GM12878 (cell line): Measurements from ENCODE around the gene SERPINE2. TPM values are rescaled to one million over a fixed set of nuclear protein-coding genes. Genes with fewer than 3 reads are reported as not detected.

Experiments
- CHD1 ChIP-seq: IDR thresholded peaks from 2 replicates; pipeline ENCODE4 v1.6.1; 2012; ENCODE audit warnings: low read depth, low read length, improper control_type of control experiment
- EED ChIP-seq: sonication (generic); IDR thresholded peaks from 2 replicates; pipeline ENCODE4 v1.6.1; 2016; ENCODE audit warnings: antibody characterized with exemption, low read depth
- EGR1 ChIP-seq, 2 experiments: IDR thresholded peaks; 1 replicate in 1 of 2; 2 replicates in 1 of 2; pipeline ENCODE4 v1.6.1; 2011 to 2012; ENCODE audit warnings: low read depth in 2 of 2, low read length in 2 of 2, borderline replicate concordance in 1 of 2, mild to moderate bottlenecking in 1 of 2, moderate library complexity in 1 of 2
- FOXK2 ChIP-seq: fragments of 450-650 bp; IDR thresholded peaks from 2 replicates; pipeline ENCODE4 v1.6.1; 2017; ENCODE audit warnings: mild to moderate bottlenecking, moderate library complexity
- JUNB ChIP-seq: IDR thresholded peaks from 2 replicates; pipeline ENCODE4 v1.6.1; 2016; ENCODE audit warnings: antibody characterized with exemption, mild to moderate bottlenecking
- JUND ChIP-seq: IDR thresholded peaks from 2 replicates; pipeline ENCODE4 v1.6.1; 2012; ENCODE audit warnings: low read depth, mild to moderate bottlenecking, low read length, improper control_type of control experiment, moderate library complexity
- MYB ChIP-seq: fragments of 150-350 bp; IDR thresholded peaks from 2 replicates; pipeline ENCODE4 v1.6.1; 2014; ENCODE audit warnings: mild to moderate bottlenecking, low read depth, low read length, borderline replicate concordance
- MYC ChIP-seq: IDR thresholded peaks from 2 replicates; pipeline ENCODE4 v1.6.1; 2011; ENCODE audit warnings: mild to moderate bottlenecking, low read length, moderate library complexity, inconsistent platforms; ENCODE audit not compliant: insufficient read depth, insufficient replicate concordance, insufficient read length, severe bottlenecking
- NR2C2 ChIP-seq: IDR thresholded peaks from 2 replicates; pipeline ENCODE4 v1.6.1; 2011; ENCODE audit warnings: borderline replicate concordance, low read depth; ENCODE audit not compliant: control insufficient read depth, insufficient read length
- NR2F1 ChIP-seq: fragments of 450-650 bp; conservative IDR thresholded peaks from 2 replicates; pipeline ENCODE4 v1.6.1; 2017; ENCODE audit warnings: mild to moderate bottlenecking
- PML ChIP-seq: IDR thresholded peaks from 2 replicates; pipeline ENCODE4 v1.6.1; 2012; ENCODE audit warnings: low read length, inconsistent platforms
- POLR2AphosphoS2 ChIP-seq: IDR thresholded peaks from 2 replicates; pipeline ENCODE4 v1.6.1; 2011; ENCODE audit warnings: low read depth, mild to moderate bottlenecking, low read length, improper control_type of control experiment, moderate library complexity
- SUPT20H ChIP-seq: IDR thresholded peaks from 2 replicates; pipeline ENCODE4 v1.6.1; 2011; ENCODE audit warnings: low read depth, mild to moderate bottlenecking, low read length, moderate library complexity, borderline replicate concordance; ENCODE audit not compliant: control insufficient read depth
- ZNF207 ChIP-seq: fragments of 450-650 bp; IDR thresholded peaks from 2 replicates; pipeline ENCODE4 v1.6.1; 2014; ENCODE audit warnings: antibody characterized with exemption, mild to moderate bottlenecking, borderline replicate concordance
- ZSCAN29 ChIP-seq: fragments of 450-650 bp; IDR thresholded peaks from 2 replicates; pipeline ENCODE4 v1.6.1; 2017; ENCODE audit warnings: mild to moderate bottlenecking, moderate library complexity
- ZZZ3 ChIP-seq: IDR thresholded peaks from 2 replicates; pipeline ENCODE4 v1.6.1; 2011; ENCODE audit warnings: low read depth; ENCODE audit not compliant: control insufficient read depth, insufficient read length
- polyA plus RNA-seq, 11 experiments: library from polyadenylated mRNA; depleted of rRNA in 4 of 11; unstranded in 6 of 11; stranded (reverse) in 5 of 11; fragments of >200 nt; fragmentation: Nextera tagmentation in 4 of 11; fragmentation: Illumina TruSeq in 1 of 11; extraction: Ambion mirVana in 4 of 11; extraction: Trizol in 1 of 11; gene quantifications; 1 replicate in 1 of 11; 2 replicates in 10 of 11; pipeline versions ENCODE4 v1.2.1 to v1.2.3, GENCODE V29; 2011 to 2016; ENCODE audit warnings: inconsistent platforms in 2 of 11, missing spikeins in 2 of 11, low read depth in 1 of 11
- total RNA-seq, 4 experiments: library from RNA; depleted of rRNA in 3 of 4; stranded (reverse); fragments of >200 nt in 3 of 4; fragmentation: Illumina TruSeq in 1 of 4; extraction: Trizol in 1 of 4; gene quantifications; 2 replicates each; pipeline versions ENCODE4 v1.2.1 to v1.2.3, GENCODE V29; 2013 to 2021
- TF ChIP-seq, protein P1 (sequence below): fragments of 450-650 bp; IDR thresholded peaks from 2 replicates; pipeline ENCODE4 v1.6.1; 2017; ENCODE audit warnings: low read depth, mild to moderate bottlenecking, moderate library complexity
- TF ChIP-seq, protein P2 (sequence below): fragments of 450-650 bp; IDR thresholded peaks from 2 replicates; pipeline ENCODE4 v1.6.1; 2016; ENCODE audit warnings: mild to moderate bottlenecking
- TF ChIP-seq, protein P3 (sequence below): IDR thresholded peaks from 2 replicates; pipeline ENCODE4 v1.6.1; 2012; ENCODE audit warnings: low read depth, low read length, improper control_type of control experiment
- TF ChIP-seq, protein P4 (sequence below): fragments of 150-350 bp; IDR thresholded peaks from 2 replicates; pipeline ENCODE4 v1.6.1; 2016; ENCODE audit warnings: low read depth, low read length
- TF ChIP-seq, protein P5 (sequence below): fragments of 450-650 bp; IDR thresholded peaks from 2 replicates; pipeline ENCODE4 v1.6.1; 2017; ENCODE audit warnings: mild to moderate bottlenecking, low read depth, inconsistent platforms; ENCODE audit not compliant: poor library complexity, severe bottlenecking

SERPINE2 gene
- total and polyA plus RNA-seq, 10 of the 15 experiments (the other 5 are each of a cell fraction or from before 2014, with no cell fraction given): 0.18 to 1.7 (median 0.39) TPM

DNA sequence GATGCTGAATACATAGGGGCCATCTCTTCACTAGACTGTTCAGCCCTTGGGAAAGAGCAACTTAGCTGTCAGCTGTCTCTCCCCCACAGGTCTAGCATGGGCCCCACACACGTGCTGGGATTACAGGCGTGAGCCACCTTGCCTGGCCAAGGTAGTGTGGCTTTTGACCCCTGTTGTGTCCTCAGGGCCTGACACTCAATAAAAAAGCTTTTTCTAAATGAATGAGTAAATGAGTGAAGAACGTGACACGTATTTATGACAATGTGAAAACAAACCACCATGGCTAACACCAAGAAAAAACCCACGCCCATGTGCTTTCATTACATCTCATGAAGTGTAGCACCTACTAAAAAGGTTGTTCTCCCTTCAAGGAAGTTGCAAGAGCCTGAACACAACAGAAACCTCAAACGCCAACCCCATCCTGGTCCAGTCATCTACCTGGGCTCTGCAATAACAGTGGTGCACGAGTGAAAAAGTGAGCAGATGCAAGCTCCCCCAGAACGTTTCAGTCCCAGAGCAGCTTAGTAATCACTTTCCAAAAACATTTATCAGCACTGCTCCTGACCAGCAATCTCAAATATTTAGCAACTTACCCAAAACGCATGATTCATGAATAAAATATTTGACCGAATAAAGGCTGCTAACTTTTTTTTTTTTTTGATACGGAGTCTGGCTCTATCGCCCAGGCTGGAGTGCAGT lies 97.4 kb downstream of the SERPINE2 start (continued):
- TF ChIP-seq, protein P1, sequence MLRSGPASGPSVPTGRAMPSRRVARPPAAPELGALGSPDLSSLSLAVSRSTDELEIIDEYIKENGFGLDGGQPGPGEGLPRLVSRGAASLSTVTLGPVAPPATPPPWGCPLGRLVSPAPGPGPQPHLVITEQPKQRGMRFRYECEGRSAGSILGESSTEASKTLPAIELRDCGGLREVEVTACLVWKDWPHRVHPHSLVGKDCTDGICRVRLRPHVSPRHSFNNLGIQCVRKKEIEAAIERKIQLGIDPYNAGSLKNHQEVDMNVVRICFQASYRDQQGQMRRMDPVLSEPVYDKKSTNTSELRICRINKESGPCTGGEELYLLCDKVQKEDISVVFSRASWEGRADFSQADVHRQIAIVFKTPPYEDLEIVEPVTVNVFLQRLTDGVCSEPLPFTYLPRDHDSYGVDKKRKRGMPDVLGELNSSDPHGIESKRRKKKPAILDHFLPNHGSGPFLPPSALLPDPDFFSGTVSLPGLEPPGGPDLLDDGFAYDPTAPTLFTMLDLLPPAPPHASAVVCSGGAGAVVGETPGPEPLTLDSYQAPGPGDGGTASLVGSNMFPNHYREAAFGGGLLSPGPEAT: peak; percentile 87
- TF ChIP-seq NR2F1 (peak; percentile 99), MYB (no peak), JUNB (0 out of 2 replicates have a peak, but pooled peaks have one; percentile 38), EED (no peak), CHD1 (no peak), ZSCAN29 (no peak), FOXK2 (peak; percentile 75), POLR2AphosphoS2 (no peak), EGR1 (IDR thresholded peaks at IDR 0.05; ENCODE audit: borderline replicate concordance in 1 of 2, low read depth in 2 of 2, low read length in 2 of 2) (no peak), SUPT20H (no peak), MYC (no peak), ZZZ3 (no peak), NR2C2 (no peak), JUND (peak; percentile 45; the same call in 1 of the 2 replicates), PML (no peak), ZNF207 (no peak)
- TF ChIP-seq, protein P2, sequence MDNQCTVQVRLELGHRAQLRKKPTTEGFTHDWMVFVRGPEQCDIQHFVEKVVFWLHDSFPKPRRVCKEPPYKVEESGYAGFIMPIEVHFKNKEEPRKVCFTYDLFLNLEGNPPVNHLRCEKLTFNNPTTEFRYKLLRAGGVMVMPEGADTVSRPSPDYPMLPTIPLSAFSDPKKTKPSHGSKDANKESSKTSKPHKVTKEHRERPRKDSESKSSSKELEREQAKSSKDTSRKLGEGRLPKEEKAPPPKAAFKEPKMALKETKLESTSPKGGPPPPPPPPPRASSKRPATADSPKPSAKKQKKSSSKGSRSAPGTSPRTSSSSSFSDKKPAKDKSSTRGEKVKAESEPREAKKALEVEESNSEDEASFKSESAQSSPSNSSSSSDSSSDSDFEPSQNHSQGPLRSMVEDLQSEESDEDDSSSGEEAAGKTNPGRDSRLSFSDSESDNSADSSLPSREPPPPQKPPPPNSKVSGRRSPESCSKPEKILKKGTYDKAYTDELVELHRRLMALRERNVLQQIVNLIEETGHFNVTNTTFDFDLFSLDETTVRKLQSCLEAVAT: peak; percentile 68
- TF ChIP-seq, protein P3, sequence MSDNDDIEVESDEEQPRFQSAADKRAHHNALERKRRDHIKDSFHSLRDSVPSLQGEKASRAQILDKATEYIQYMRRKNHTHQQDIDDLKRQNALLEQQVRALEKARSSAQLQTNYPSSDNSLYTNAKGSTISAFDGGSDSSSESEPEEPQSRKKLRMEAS: no peak; the same call in 1 of the 2 replicates
- TF ChIP-seq, protein P4, sequence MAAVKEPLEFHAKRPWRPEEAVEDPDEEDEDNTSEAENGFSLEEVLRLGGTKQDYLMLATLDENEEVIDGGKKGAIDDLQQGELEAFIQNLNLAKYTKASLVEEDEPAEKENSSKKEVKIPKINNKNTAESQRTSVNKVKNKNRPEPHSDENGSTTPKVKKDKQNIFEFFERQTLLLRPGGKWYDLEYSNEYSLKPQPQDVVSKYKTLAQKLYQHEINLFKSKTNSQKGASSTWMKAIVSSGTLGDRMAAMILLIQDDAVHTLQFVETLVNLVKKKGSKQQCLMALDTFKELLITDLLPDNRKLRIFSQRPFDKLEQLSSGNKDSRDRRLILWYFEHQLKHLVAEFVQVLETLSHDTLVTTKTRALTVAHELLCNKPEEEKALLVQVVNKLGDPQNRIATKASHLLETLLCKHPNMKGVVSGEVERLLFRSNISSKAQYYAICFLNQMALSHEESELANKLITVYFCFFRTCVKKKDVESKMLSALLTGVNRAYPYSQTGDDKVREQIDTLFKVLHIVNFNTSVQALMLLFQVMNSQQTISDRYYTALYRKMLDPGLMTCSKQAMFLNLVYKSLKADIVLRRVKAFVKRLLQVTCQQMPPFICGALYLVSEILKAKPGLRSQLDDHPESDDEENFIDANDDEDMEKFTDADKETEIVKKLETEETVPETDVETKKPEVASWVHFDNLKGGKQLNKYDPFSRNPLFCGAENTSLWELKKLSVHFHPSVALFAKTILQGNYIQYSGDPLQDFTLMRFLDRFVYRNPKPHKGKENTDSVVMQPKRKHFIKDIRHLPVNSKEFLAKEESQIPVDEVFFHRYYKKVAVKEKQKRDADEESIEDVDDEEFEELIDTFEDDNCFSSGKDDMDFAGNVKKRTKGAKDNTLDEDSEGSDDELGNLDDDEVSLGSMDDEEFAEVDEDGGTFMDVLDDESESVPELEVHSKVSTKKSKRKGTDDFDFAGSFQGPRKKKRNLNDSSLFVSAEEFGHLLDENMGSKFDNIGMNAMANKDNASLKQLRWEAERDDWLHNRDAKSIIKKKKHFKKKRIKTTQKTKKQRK: no peak
- TF ChIP-seq, protein P5, sequence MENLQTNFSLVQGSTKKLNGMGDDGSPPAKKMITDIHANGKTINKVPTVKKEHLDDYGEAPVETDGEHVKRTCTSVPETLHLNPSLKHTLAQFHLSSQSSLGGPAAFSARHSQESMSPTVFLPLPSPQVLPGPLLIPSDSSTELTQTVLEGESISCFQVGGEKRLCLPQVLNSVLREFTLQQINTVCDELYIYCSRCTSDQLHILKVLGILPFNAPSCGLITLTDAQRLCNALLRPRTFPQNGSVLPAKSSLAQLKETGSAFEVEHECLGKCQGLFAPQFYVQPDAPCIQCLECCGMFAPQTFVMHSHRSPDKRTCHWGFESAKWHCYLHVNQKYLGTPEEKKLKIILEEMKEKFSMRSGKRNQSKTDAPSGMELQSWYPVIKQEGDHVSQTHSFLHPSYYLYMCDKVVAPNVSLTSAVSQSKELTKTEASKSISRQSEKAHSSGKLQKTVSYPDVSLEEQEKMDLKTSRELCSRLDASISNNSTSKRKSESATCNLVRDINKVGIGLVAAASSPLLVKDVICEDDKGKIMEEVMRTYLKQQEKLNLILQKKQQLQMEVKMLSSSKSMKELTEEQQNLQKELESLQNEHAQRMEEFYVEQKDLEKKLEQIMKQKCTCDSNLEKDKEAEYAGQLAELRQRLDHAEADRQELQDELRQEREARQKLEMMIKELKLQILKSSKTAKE: peak; percentile 94
